Inferior parietal cortex (tissue), 1 donor: ENCODE results near the gene MANF.
"Not testable (repeated sequence)": the region's sequence is repeated elsewhere in the genome, so short reads cannot be mapped to it uniquely, and the experiment has no call there.

Experiments
- DNase-seq: peaks from one replicate; pipeline ENCODE4 v3.0.0-alpha.2; 2016; ENCODE audit errors: extremely low spot score

MANF gene

GRCh38 chr3:51373658-51374421 lies 11.3 kb upstream of the MANF start:
- no peak for DNase-seq

GRCh38 chr3:51374456-51374855 lies 10.6 kb upstream of the MANF start:
- DNase-seq = no peak

- no peak for DNase-seq
Observed at GRCh38 chr3:51375136-51375535, 10.0 kb upstream of the MANF start.

- DNase-seq = no peak
Observed at GRCh38 chr3:51375571-51375970, 9.5 kb upstream of the MANF start.

GRCh38 chr3:51378065-51378464 lies 7.0 kb upstream of the MANF start:
- no peak for DNase-seq

GRCh38 chr3:51378726-51379125 lies 6.4 kb upstream of the MANF start:
- DNase-seq = no peak

- no peak for DNase-seq
Observed at GRCh38 chr3:51379301-51379700, 5.8 kb upstream of the MANF start.

- no peak for DNase-seq
Observed at GRCh38 chr3:51379746-51380455, 5.2 kb upstream of the MANF start.

GRCh38 chr3:51380601-51381332 lies 4.3 kb upstream of the MANF start:
- DNase-seq = no peak

GRCh38 chr3:51381333-51381705 lies 3.8 kb upstream of the MANF start:
- no peak for DNase-seq

- DNase-seq = no peak
Observed at GRCh38 chr3:51382076-51382745, 2.9 kb upstream of the MANF start.

GRCh38 chr3:51382947-51383578 lies 2.0 kb upstream of the MANF start:
- DNase-seq = no peak

GRCh38 chr3:51384055-51384725 lies 901 bp upstream of the MANF start:
- no peak for DNase-seq

GRCh38 chr3:51385621-51386091 lies 565 bp downstream of the MANF start:
- no peak for DNase-seq

GRCh38 chr3:51386159-51386851 lies 1.2 kb downstream of the MANF start:
- DNase-seq = no peak

- no peak for DNase-seq
Observed at GRCh38 chr3:51386852-51387229, 1.8 kb downstream of the MANF start.

- DNase-seq = not testable (repeated sequence)
Observed at GRCh38 chr3:51387281-51387680, 2.2 kb downstream of the MANF start.

- DNase-seq = no peak
Observed at GRCh38 chr3:51388286-51389029, 3.4 kb downstream of the MANF start.

- DNase-seq = peak; percentile 46
Observed at GRCh38 chr3:51389423-51390183, 4.5 kb downstream of the MANF start.
